Measurements from ENCODE around the gene RNF39. TPM values are rescaled to one million over a fixed set of nuclear protein-coding genes. Genes with fewer than 3 reads are reported as not detected.
A peak's percentile ranks its signal among the peaks of the same experiment; 100 is the strongest.

The RNF39 gene
- total and polyA plus RNA-seq, 2 of the 13 experiments (the other 11 are each of a cell fraction or from before 2014, with no cell fraction given): 0.13 to 1.8 TPM

DNA sequence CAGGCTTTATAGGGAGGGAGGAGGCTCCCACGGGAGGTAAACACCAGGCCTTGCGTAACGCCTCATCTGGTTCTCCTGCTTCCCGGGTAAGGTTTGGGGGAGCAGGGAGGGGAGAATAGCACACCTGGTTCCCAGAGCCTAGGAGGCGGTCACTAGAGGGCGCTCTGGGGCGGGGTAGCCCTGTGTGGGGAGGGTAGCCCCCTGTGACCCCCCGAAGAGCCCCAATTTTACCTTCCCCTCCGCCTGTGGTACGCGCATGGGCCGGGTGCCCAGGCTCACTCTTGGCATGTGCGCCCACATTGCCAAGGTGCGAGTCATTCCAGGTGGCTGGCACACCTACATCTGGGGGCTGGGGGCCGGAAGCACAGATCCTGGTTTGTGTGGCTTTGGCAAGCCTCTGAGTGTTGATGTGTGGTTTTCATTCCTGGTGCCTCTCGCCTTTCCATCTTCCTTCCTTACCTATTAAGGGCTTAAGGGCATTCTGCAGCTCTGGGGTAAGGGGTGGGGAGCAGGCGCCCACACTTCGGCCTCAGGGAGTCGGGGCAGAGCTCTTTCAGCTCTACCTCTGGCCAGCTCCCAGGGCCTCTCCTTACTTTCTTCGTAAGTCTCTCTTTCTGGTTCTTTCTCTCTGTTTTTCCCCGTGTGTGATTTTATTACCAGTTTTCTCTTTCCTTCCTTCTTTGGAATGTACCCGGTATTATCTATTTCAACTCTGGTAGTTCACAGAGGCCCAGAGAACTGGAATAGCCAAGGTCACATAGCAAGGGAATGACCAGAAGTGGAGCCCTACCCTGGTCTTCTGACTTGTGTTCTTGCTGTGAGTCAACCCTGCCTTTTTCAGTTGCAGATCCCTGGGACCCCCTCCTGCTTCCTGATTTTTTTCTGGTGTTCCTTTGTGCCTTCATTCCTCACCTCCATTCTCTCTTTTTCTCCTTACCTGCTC, 492 bp upstream of the RNF39 start (continued):
- TF ChIP-seq, protein P1, sequence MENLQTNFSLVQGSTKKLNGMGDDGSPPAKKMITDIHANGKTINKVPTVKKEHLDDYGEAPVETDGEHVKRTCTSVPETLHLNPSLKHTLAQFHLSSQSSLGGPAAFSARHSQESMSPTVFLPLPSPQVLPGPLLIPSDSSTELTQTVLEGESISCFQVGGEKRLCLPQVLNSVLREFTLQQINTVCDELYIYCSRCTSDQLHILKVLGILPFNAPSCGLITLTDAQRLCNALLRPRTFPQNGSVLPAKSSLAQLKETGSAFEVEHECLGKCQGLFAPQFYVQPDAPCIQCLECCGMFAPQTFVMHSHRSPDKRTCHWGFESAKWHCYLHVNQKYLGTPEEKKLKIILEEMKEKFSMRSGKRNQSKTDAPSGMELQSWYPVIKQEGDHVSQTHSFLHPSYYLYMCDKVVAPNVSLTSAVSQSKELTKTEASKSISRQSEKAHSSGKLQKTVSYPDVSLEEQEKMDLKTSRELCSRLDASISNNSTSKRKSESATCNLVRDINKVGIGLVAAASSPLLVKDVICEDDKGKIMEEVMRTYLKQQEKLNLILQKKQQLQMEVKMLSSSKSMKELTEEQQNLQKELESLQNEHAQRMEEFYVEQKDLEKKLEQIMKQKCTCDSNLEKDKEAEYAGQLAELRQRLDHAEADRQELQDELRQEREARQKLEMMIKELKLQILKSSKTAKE (CRISPR knock-in tag; IDR thresholded peaks at IDR 0.05; ENCODE audit: borderline replicate concordance): 0 out of 2 replicates have a peak, but pooled peaks have one; percentile 15
- no peak for TF ChIP-seq ZNF343 (CRISPR knock-in tag; IDR thresholded peaks at IDR 0.05)
- no peak for TF ChIP-seq HMG20A (CRISPR knock-in tag; IDR thresholded peaks at IDR 0.05; ENCODE audit: borderline replicate concordance)
- TF ChIP-seq ETV6 (CRISPR knock-in tag; conservative IDR thresholded peaks at IDR 0.05): 0 out of 2 replicates have a peak, but pooled peaks have one; percentile 14
- 0 out of 2 replicates have a peak, but pooled peaks have one; percentile 44 for TF ChIP-seq ZMYM4 (CRISPR knock-in tag; IDR thresholded peaks at IDR 0.05)
- TF ChIP-seq RXRB (CRISPR knock-in tag; IDR thresholded peaks at IDR 0.05; ENCODE audit: borderline replicate concordance): 0 out of 2 replicates have a peak, but pooled peaks have one; percentile 9
- 0 out of 2 replicates have a peak, but pooled peaks have one; percentile 50 for TF ChIP-seq ZSCAN30 (CRISPR knock-in tag; IDR thresholded peaks at IDR 0.05)
- TF ChIP-seq, protein P2, sequence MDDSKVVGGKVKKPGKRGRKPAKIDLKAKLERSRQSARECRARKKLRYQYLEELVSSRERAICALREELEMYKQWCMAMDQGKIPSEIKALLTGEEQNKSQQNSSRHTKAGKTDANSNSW (CRISPR knock-in tag; IDR thresholded peaks at IDR 0.05; ENCODE audit: borderline replicate concordance): no peak
- no peak for TF ChIP-seq ZNF629 (CRISPR knock-in tag; conservative IDR thresholded peaks at IDR 0.05)
- peak; percentile 45 for TF ChIP-seq TEAD3 (CRISPR knock-in tag; optimal IDR thresholded peaks at IDR 0.05; ENCODE audit: borderline replicate concordance)
- TF ChIP-seq, protein P3, sequence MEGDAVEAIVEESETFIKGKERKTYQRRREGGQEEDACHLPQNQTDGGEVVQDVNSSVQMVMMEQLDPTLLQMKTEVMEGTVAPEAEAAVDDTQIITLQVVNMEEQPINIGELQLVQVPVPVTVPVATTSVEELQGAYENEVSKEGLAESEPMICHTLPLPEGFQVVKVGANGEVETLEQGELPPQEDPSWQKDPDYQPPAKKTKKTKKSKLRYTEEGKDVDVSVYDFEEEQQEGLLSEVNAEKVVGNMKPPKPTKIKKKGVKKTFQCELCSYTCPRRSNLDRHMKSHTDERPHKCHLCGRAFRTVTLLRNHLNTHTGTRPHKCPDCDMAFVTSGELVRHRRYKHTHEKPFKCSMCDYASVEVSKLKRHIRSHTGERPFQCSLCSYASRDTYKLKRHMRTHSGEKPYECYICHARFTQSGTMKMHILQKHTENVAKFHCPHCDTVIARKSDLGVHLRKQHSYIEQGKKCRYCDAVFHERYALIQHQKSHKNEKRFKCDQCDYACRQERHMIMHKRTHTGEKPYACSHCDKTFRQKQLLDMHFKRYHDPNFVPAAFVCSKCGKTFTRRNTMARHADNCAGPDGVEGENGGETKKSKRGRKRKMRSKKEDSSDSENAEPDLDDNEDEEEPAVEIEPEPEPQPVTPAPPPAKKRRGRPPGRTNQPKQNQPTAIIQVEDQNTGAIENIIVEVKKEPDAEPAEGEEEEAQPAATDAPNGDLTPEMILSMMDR (CRISPR knock-in tag; IDR thresholded peaks at IDR 0.05): peak; percentile 90
- TF ChIP-seq ZNF563 (CRISPR knock-in tag; IDR thresholded peaks at IDR 0.05): no peak
- TF ChIP-seq MED1 (CRISPR knock-in tag; IDR thresholded peaks at IDR 0.05): 0 out of 2 replicates have a peak, but pooled peaks have one; percentile 40
- TF ChIP-seq, protein P4, sequence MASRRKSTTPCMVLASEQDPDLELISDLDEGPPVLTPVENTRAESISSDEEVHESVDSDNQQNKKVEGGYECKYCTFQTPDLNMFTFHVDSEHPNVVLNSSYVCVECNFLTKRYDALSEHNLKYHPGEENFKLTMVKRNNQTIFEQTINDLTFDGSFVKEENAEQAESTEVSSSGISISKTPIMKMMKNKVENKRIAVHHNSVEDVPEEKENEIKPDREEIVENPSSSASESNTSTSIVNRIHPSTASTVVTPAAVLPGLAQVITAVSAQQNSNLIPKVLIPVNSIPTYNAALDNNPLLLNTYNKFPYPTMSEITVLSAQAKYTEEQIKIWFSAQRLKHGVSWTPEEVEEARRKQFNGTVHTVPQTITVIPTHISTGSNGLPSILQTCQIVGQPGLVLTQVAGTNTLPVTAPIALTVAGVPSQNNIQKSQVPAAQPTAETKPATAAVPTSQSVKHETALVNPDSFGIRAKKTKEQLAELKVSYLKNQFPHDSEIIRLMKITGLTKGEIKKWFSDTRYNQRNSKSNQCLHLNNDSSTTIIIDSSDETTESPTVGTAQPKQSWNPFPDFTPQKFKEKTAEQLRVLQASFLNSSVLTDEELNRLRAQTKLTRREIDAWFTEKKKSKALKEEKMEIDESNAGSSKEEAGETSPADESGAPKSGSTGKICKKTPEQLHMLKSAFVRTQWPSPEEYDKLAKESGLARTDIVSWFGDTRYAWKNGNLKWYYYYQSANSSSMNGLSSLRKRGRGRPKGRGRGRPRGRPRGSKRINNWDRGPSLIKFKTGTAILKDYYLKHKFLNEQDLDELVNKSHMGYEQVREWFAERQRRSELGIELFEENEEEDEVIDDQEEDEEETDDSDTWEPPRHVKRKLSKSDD (CRISPR knock-in tag; IDR thresholded peaks at IDR 0.05; ENCODE audit: low read depth): 0 out of 2 replicates have a peak, but pooled peaks have one; percentile 49
- TF ChIP-seq SAP130 (CRISPR knock-in tag; IDR thresholded peaks at IDR 0.05; ENCODE audit: low read depth): peak; percentile 60
- TF ChIP-seq, protein P5, sequence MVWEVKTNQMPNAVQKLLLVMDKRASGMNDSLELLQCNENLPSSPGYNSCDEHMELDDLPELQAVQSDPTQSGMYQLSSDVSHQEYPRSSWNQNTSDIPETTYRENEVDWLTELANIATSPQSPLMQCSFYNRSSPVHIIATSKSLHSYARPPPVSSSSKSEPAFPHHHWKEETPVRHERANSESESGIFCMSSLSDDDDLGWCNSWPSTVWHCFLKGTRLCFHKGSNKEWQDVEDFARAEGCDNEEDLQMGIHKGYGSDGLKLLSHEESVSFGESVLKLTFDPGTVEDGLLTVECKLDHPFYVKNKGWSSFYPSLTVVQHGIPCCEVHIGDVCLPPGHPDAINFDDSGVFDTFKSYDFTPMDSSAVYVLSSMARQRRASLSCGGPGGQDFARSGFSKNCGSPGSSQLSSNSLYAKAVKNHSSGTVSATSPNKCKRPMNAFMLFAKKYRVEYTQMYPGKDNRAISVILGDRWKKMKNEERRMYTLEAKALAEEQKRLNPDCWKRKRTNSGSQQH (CRISPR knock-in tag; IDR thresholded peaks at IDR 0.05; ENCODE audit: low read depth): peak; percentile 73; the same call in 1 of the 2 replicates
- peak; percentile 36; the same call in 1 of the 2 replicates for TF ChIP-seq TGIF2 (CRISPR knock-in tag; IDR thresholded peaks at IDR 0.05)
- TF ChIP-seq ZFP37 (CRISPR knock-in tag; IDR thresholded peaks at IDR 0.05; ENCODE audit: borderline replicate concordance): no peak
- TF ChIP-seq ZNF333 (CRISPR knock-in tag; IDR thresholded peaks at IDR 0.05; ENCODE audit: borderline replicate concordance): no peak

All from HepG2 (cell line).